ENCODE data around the gene WLS.

DNA sequence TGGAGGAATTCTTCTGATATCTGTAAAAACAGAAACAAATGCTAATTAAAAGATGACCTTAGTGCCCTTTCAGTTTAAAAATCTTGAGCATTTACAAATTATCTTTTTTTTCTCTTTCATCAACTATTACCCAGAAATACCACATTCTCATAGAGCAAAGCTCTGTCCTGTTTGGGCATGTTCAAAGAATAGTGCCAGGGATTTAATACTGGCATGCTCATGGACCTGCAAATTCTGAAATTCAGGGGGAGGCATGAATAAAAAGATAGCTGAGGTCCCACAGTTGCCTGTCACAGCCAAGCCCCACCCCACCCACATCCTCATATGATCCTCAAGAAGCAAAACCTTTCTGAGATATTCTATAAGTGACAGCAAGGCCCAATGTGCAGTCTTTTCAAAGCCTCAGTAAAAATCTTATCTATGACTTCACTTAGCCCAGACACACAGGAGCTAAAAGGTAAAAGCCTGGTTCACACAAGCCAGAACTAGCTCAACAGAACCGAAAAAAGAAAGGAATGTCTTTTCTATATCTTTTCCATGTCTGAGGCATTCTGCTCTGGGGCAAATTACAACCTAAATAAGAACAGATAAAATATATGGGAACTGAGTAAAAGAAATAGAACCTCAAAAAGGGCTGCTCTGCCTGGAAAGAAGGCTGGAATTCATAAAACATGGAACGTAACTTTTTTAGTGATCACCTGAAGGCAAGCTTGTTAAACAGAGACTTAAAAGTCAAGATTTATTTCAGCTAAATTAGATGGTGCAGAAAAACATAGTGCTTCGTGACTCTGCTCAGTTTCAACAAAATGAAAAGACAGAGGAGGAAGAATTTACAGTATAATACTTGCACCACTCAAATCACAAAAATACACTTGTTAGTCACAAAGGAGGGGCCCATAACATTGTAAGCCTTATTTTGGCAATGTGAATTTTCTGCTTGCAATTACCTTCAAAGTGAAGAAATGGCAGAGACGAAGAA is 11.0 kb downstream of the WLS start:
- TF ChIP-seq OSR1 (CRISPR knock-in tag; IDR thresholded peaks at IDR 0.05) (no peak), ZC3H10 (CRISPR knock-in tag; IDR thresholded peaks at IDR 0.05) (no peak), ZNF70 (CRISPR knock-in tag; IDR thresholded peaks at IDR 0.05) (no peak), CSDC2 (CRISPR knock-in tag; IDR thresholded peaks at IDR 0.05) (no peak), ISL1 (CRISPR knock-in tag; IDR thresholded peaks at IDR 0.05) (no peak), ZFP3 (CRISPR knock-in tag; IDR thresholded peaks at IDR 0.05) (no peak), RARB (CRISPR knock-in tag; IDR thresholded peaks at IDR 0.05) (no peak), ARNTL (CRISPR knock-in tag; IDR thresholded peaks at IDR 0.05; ENCODE audit: borderline replicate concordance, low read depth) (no peak), GLIS3 (CRISPR knock-in tag; IDR thresholded peaks at IDR 0.05) (no peak)
- TF ChIP-seq, protein P1, sequence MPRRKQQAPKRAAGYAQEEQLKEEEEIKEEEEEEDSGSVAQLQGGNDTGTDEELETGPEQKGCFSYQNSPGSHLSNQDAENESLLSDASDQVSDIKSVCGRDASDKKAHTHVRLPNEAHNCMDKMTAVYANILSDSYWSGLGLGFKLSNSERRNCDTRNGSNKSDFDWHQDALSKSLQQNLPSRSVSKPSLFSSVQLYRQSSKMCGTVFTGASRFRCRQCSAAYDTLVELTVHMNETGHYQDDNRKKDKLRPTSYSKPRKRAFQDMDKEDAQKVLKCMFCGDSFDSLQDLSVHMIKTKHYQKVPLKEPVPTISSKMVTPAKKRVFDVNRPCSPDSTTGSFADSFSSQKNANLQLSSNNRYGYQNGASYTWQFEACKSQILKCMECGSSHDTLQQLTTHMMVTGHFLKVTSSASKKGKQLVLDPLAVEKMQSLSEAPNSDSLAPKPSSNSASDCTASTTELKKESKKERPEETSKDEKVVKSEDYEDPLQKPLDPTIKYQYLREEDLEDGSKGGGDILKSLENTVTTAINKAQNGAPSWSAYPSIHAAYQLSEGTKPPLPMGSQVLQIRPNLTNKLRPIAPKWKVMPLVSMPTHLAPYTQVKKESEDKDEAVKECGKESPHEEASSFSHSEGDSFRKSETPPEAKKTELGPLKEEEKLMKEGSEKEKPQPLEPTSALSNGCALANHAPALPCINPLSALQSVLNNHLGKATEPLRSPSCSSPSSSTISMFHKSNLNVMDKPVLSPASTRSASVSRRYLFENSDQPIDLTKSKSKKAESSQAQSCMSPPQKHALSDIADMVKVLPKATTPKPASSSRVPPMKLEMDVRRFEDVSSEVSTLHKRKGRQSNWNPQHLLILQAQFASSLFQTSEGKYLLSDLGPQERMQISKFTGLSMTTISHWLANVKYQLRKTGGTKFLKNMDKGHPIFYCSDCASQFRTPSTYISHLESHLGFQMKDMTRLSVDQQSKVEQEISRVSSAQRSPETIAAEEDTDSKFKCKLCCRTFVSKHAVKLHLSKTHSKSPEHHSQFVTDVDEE (CRISPR knock-in tag; IDR thresholded peaks at IDR 0.05), result no peak
- TF ChIP-seq, protein P2, sequence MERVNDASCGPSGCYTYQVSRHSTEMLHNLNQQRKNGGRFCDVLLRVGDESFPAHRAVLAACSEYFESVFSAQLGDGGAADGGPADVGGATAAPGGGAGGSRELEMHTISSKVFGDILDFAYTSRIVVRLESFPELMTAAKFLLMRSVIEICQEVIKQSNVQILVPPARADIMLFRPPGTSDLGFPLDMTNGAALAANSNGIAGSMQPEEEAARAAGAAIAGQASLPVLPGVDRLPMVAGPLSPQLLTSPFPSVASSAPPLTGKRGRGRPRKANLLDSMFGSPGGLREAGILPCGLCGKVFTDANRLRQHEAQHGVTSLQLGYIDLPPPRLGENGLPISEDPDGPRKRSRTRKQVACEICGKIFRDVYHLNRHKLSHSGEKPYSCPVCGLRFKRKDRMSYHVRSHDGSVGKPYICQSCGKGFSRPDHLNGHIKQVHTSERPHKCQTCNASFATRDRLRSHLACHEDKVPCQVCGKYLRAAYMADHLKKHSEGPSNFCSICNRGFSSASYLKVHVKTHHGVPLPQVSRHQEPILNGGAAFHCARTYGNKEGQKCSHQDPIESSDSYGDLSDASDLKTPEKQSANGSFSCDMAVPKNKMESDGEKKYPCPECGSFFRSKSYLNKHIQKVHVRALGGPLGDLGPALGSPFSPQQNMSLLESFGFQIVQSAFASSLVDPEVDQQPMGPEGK (CRISPR knock-in tag; IDR thresholded peaks at IDR 0.05; ENCODE audit: borderline replicate concordance), result no peak
- TF ChIP-seq, protein P3, sequence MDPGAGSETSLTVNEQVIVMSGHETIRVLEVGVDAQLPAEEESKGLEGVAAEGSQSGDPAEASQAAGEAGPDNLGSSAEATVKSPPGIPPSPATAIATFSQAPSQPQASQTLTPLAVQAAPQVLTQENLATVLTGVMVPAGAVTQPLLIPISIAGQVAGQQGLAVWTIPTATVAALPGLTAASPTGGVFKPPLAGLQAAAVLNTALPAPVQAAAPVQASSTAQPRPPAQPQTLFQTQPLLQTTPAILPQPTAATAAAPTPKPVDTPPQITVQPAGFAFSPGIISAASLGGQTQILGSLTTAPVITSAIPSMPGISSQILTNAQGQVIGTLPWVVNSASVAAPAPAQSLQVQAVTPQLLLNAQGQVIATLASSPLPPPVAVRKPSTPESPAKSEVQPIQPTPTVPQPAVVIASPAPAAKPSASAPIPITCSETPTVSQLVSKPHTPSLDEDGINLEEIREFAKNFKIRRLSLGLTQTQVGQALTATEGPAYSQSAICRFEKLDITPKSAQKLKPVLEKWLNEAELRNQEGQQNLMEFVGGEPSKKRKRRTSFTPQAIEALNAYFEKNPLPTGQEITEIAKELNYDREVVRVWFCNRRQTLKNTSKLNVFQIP (CRISPR knock-in tag; IDR thresholded peaks at IDR 0.05; ENCODE audit: borderline replicate concordance, low read depth), result no peak
- TF ChIP-seq, protein P4, sequence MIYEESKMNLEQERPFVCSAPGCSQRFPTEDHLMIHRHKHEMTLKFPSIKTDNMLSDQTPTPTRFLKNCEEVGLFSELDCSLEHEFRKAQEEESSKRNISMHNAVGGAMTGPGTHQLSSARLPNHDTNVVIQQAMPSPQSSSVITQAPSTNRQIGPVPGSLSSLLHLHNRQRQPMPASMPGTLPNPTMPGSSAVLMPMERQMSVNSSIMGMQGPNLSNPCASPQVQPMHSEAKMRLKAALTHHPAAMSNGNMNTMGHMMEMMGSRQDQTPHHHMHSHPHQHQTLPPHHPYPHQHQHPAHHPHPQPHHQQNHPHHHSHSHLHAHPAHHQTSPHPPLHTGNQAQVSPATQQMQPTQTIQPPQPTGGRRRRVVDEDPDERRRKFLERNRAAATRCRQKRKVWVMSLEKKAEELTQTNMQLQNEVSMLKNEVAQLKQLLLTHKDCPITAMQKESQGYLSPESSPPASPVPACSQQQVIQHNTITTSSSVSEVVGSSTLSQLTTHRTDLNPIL (CRISPR knock-in tag; IDR thresholded peaks at IDR 0.05; ENCODE audit: low read depth), result no peak
- TF ChIP-seq, protein P5, sequence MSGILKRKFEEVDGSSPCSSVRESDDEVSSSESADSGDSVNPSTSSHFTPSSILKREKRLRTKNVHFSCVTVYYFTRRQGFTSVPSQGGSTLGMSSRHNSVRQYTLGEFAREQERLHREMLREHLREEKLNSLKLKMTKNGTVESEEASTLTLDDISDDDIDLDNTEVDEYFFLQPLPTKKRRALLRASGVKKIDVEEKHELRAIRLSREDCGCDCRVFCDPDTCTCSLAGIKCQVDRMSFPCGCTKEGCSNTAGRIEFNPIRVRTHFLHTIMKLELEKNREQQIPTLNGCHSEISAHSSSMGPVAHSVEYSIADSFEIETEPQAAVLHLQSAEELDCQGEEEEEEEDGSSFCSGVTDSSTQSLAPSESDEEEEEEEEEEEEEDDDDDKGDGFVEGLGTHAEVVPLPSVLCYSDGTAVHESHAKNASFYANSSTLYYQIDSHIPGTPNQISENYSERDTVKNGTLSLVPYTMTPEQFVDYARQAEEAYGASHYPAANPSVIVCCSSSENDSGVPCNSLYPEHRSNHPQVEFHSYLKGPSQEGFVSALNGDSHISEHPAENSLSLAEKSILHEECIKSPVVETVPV (CRISPR knock-in tag; IDR thresholded peaks at IDR 0.05), result no peak
